Measurements from ENCODE around the gene BMP2K.

Gene BMP2K

DNA sequence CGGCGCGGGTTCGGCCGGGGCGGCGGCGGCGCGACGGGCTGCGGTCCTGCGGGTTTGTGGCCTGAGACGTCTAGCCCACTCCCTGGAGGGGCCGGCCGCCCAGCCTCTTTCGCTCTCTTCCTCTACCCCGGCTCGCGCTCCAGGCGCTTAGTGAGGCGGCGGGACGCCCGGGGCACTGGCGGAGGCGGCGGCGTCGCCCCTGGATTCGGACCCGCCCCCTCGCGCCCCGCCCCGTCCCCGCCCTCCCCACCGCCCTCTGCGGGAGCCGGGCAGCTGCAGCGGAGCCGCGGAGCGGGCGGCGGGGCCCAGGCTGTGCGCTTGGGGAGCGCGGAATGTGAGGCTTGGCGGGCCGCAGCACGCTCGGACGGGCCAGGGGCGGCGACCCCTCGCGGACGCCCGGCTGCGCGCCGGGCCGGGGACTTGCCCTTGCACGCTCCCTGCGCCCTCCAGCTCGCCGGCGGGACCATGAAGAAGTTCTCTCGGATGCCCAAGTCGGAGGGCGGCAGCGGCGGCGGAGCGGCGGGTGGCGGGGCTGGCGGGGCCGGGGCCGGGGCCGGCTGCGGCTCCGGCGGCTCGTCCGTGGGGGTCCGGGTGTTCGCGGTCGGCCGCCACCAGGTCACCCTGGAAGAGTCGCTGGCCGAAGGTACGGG, at the start of gene BMP2K:
TSS of gene BMP2K (plus strand) at position 272 of the 650 bp plus-strand sequence. CDS start at position 466, 194 bp downstream.
- DNase-seq: peak; percentile 76

DNA sequence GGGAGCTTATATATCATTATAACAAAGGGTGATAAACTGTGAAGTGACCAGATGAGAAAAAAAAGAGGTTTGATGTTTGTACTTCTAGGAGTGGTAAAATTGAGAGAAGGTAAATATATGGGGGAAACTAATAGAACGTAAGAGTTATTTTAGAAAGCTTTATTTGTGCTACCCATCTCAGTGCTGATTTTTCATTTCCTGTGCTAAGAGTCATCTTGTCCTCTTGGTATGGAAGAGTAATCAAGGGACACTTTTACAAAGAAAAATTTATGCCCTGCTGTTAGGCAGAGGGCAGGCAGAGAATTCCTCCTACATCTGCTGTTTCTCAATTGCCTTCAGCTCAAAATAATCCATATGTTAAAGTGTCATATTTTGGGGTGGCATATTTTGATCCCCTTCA, 49.6 kb upstream of the BMP2K start:
- no peak for DNase-seq

- no peak for DNase-seq
These were observed 43.6 kb upstream of the BMP2K start for GRCh38 chr4:78732332-78733104.

DNA sequence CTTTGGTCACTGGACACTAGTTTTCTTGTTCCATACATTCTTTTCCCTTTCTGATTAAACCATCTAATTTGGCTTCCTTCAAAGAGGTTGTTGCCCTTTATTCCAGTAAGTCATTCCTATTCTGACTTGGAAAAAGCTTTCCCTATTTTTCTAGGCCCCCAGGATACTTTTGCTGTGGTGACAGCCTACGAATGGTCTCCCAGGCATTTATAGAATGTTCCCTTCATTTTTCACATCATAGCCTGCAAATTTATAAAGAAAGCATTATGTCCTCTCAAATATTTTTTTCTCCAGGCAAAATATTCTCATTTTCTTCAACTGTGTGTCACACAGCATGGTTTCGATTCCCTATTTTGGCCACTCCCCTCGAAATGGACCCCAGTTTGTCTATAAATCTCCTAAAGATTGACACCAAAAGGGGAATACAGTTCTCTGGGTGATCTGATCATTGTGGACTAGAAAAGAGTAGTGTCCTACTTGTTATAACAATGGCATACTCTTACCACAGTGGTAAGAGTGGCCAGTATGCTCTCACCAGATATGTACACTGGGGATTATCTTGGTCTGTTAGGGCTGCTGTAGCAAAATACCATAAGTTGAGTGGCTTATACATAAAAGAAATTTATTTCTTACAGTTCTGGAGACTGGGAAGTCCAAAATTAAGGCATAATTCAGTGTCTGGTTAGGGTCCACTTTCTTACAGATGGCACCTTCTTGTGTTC, 41.5 kb upstream of the BMP2K start:
- no peak for DNase-seq

GRCh38 chr4:78735697-78736096, 40.5 kb upstream of the BMP2K start:
- DNase-seq: no peak

GRCh38 chr4:78737035-78737434, 39.1 kb upstream of the BMP2K start:
- no peak for DNase-seq

GRCh38 chr4:78737973-78738372, 38.2 kb upstream of the BMP2K start:
- DNase-seq: no peak

GRCh38 chr4:78742300-78742699, 33.9 kb upstream of the BMP2K start:
- no peak for DNase-seq

GRCh38 chr4:78747475-78747922, 28.7 kb upstream of the BMP2K start:
- no peak for DNase-seq

GRCh38 chr4:78748381-78748780, 27.8 kb upstream of the BMP2K start:
- no peak for DNase-seq

- DNase-seq: no peak
These were observed 26.7 kb upstream of the BMP2K start for GRCh38 chr4:78749258-78749971.

GRCh38 chr4:78749972-78750727, 26.0 kb upstream of the BMP2K start:
- DNase-seq: no peak

GRCh38 chr4:78753091-78753490, 23.1 kb upstream of the BMP2K start:
- no peak for DNase-seq

DNA sequence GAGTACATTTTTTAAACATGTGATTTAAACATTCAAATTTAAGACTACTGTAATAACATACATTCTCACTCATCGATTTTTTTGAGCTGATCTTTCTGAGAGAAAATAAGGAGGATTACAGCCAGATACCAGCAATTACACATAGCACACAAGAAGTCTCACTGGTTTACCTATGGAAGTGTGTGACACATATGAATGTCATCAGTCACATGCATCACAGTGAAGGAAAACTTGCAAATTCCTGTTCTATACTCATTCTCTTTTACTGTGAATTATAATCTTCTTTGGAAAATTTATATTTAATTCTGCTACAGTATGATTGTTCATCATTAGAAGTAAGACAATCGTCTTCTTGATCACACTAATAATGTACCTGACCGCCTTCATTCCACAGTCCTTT, 21.3 kb upstream of the BMP2K start:
- no peak for DNase-seq

- DNase-seq: no peak
These were observed 20.0 kb upstream of the BMP2K start for GRCh38 chr4:78756137-78756536.

DNA sequence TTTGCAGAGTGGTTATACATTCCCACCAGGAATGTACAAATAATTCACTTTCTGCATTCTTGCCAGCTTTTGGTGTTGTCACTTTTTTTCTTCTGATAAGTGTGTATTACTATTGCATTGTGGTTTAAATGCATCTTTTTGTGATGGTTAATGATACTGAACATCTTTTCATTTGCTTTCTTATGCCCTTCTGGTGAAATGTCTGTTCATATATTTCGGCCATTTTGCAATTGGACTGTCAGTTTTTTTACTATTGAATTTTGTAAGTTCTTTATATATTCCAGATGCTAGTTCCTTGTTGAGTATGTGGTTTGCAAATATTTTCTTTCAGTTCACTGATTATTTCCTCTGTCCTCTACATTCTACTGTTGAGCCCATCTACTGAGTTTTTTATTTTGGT, 19.4 kb upstream of the BMP2K start:
- DNase-seq: no peak

GRCh38 chr4:78757574-78757973, 18.6 kb upstream of the BMP2K start:
- no peak for DNase-seq

DNA sequence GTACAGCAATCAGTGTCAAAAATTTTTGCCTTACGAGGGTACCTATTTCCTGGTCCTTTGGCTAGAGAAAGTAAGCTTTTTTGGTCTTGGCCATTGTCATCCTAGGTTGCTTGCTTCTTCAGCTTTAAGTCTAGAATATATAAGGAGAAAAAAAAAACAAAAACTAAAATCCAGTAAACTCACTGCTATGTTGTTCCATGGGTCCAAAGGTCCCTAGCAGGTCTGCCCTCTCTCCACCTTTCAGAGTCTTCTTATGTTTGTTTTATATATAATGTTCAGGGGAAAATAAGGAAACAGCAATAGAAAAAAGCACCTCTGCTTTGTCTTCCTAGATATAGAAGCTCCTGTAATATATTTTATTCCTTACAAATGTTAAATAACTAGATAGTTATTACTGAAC, 18.1 kb upstream of the BMP2K start:
- no peak for DNase-seq

GRCh38 chr4:78762529-78762928, 13.6 kb upstream of the BMP2K start:
- no peak for DNase-seq

DNA sequence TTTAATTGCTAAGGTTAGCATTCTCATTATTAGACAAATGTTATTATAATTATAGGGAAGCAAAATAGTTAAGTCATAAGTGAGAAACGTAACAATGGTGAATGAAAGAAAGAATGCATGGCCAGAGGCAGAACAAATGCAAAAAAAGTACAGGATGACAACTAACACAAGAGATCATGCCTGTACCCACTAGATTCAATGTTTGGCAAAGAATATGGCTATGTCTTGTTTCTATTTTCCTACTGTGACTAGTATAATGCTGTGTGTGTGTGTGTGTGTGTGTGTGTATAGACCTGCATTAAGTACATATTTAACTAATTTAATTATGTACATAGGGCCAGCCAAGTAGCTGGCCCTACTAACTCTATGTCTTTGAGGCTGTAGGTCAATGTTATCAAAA, 12.9 kb upstream of the BMP2K start:
- no peak for DNase-seq

DNA sequence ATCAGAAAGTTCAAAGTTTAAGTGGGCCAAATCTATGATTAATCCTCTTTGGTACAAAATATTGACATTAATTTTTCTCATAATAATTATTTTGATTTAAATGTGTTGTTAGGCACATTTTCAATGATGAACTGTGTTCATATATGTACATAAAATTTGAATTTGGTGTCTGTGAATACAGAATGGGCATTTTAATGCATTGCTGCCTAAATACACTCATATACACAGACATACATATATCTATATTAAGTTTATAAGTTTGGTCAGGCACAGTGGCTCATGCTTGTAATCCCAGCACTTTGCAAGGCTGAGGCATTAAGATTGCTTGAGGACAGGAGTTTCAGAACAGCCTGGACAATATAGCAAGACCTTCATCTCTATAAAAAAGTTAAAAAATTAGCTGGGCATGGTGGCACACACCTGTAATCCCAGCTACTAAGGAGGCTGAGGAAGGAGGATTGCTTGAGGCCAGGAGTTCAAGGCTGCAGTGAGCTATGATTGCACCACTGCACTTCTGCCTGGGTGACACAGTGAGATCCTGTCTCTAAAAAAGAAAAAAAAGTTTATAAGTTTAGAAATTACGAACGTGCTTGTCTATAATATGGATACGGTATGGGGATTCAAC, 12.3 kb upstream of the BMP2K start:
- DNase-seq: no peak

- DNase-seq: no peak
These were observed 11.6 kb upstream of the BMP2K start for GRCh38 chr4:78764498-78764961.

Measured in NCI-H345 (cell line).